ENCODE results near the gene FRMD4B. TPM values are rescaled to one million over a fixed set of nuclear protein-coding genes. Genes with fewer than 3 reads are reported as not detected.

Gene FRMD4B
- total and polyA plus RNA-seq, 2 experiments from 2014 or later: 6.4 to 12.8 TPM

GRCh38 chr3:69137412-69137811 lies 248.5 kb downstream of the FRMD4B start:
- ATAC-seq (no peak), DNase-seq (ENCODE audit: low spot score) (no peak)
- no peak overlapping the region for H3K4me3 Mint-ChIP-seq
- H3K79me2 ChIP-seq (replicated peaks; ENCODE audit: insufficient read depth): no peaks in the 10 kb centered on the region
- H3K4me3 ChIP-seq: no peak overlapping the region
- no peak overlapping the region for H3K27ac ChIP-seq (ENCODE audit: low read depth)
- H3K4me1 Mint-ChIP-seq: no peaks in the 10 kb centered on the region
- no peaks in the 10 kb centered on the region for H3K36me3 ChIP-seq (ENCODE audit: insufficient read depth)
- H3K36me3 Mint-ChIP-seq (ENCODE audit: low read depth): no peaks in the 10 kb centered on the region
- no peak for TF ChIP-seq POLR2AphosphoS5 (IDR thresholded peaks at IDR 0.05; ENCODE audit: low read depth)
- TF ChIP-seq CREB1 (CRISPR knock-in tag; IDR thresholded peaks at IDR 0.05; ENCODE audit: low read depth): no peak
- TF ChIP-seq REST (IDR thresholded peaks at IDR 0.05; ENCODE audit: unreplicated experiment): no peak
- no peak for TF ChIP-seq EZH2phosphoT487 (IDR thresholded peaks at IDR 0.05; ENCODE audit: unreplicated experiment)
- TF ChIP-seq EZH2 (IDR thresholded peaks at IDR 0.05; ENCODE audit: low read depth, unreplicated experiment): no peak
- TF ChIP-seq STAT1 (IDR thresholded peaks at IDR 0.05; ENCODE audit: unreplicated experiment): no peak
- no peak for TF ChIP-seq JUNB (IDR thresholded peaks at IDR 0.05; ENCODE audit: unreplicated experiment)
- no peak for TF ChIP-seq NANOG (IDR thresholded peaks at IDR 0.05; ENCODE audit: borderline replicate concordance)
- TF ChIP-seq ZNF331 (CRISPR knock-in tag; IDR thresholded peaks at IDR 0.05; ENCODE audit: low read depth): no peak
- TF ChIP-seq ZNF462 (CRISPR knock-in tag; IDR thresholded peaks at IDR 0.05): no peak
- TF ChIP-seq CTCF (conservative IDR thresholded peaks at IDR 0.05; ENCODE audit: low read depth in 2 of 2): no peak
- no peak for TF ChIP-seq ETS1 (IDR thresholded peaks at IDR 0.05)
- TF ChIP-seq ZNF114 (CRISPR knock-in tag; IDR thresholded peaks at IDR 0.05): no peak
- H3F3A ChIP-seq (replicated peaks; ENCODE audit: low read depth): no peaks in the 10 kb centered on the region
- no peak overlapping the region for H3K4me2 ChIP-seq
- no peaks in the 10 kb centered on the region for H3K9me3 Mint-ChIP-seq
- H2AFZ ChIP-seq: no peak overlapping the region
- H4K20me1 ChIP-seq (replicated peaks; ENCODE audit: insufficient read depth): no peaks in the 10 kb centered on the region
- no peaks in the 10 kb centered on the region for H3K4me1 ChIP-seq (ENCODE audit: insufficient read depth)
- H3K27me3 Mint-ChIP-seq (ENCODE audit: insufficient read depth, low read depth, poor library complexity): peaks cover 1% of the 10 kb centered on the region
- H3K27ac Mint-ChIP-seq: no peak overlapping the region
- no peaks in the 10 kb centered on the region for H3K9me2 ChIP-seq (ENCODE audit: insufficient read depth)
- H3K27me3 ChIP-seq (ENCODE audit: insufficient read depth): peaks cover 7% of the 10 kb centered on the region; the same call in 1 of the 2 replicates
